Keratinocyte (primary cell): ENCODE data around the gene TARS2. TPM values are rescaled to one million over a fixed set of nuclear protein-coding genes. Genes with fewer than 3 reads are reported as not detected.

Experiments
- DNase-seq: peaks from one replicate; pipeline ENCODE4 v3.0.0-alpha.2; 2011; ENCODE audit warnings: low read depth, missing footprints, low spot score
- FAIRE-seq: peaks from 2 replicates; lab custom pipeline; 2011; peaks lifted over from hg19 to GRCh38; lab: Jason Lieb, UNC
- H2AFZ ChIP-seq: 2 replicates; pipeline ENCODE4 v1.6.0; 2012; ENCODE audit warnings: low read length, control low read depth, inconsistent platforms; ENCODE audit not compliant: control insufficient read depth
- H3K27ac ChIP-seq: 2 replicates; pipeline ENCODE4 v1.5.1; 2011; ENCODE audit warnings: low read length; ENCODE audit not compliant: control insufficient read depth, insufficient read depth
- H3K27me3 ChIP-seq: 3 replicates; pipeline ENCODE4 v1.6.0; 2011; ENCODE audit warnings: low read length; ENCODE audit not compliant: control insufficient read depth, insufficient read depth; ENCODE audit errors: extremely low read depth
- H3K36me3 ChIP-seq, 2 experiments: 2 replicates in 1 of 2; 3 replicates in 1 of 2; pipeline ENCODE4 v1.5.1; 2011; ENCODE audit warnings: low read length in 2 of 2, mild to moderate bottlenecking in 1 of 2; ENCODE audit not compliant: control insufficient read depth in 2 of 2, insufficient read depth in 2 of 2; ENCODE audit errors: extremely low read depth in 1 of 2
- H3K4me1 ChIP-seq: 3 replicates; pipeline ENCODE4 v1.5.1; 2011; ENCODE audit warnings: low read length; ENCODE audit not compliant: control insufficient read depth, insufficient read depth; ENCODE audit errors: extremely low read depth
- H3K4me2 ChIP-seq: 3 replicates; pipeline ENCODE4 v1.6.0; 2011; ENCODE audit warnings: low read depth, low read length; ENCODE audit not compliant: control insufficient read depth, insufficient read depth; ENCODE audit errors: extremely low read depth
- H3K4me3 ChIP-seq, 3 experiments: fragments of 200-600 bp in 1 of 3; sonication (generic) in 1 of 3; 2 replicates in 2 of 3; 3 replicates in 1 of 3; pipeline ENCODE4 v1.5.1; 2011 to 2016; ENCODE audit warnings: low read length in 3 of 3, mild to moderate bottlenecking in 3 of 3, control low read depth in 2 of 3, inconsistent platforms in 1 of 3, low read depth in 1 of 3, mixed read lengths in 1 of 3, mixed run types in 1 of 3, moderate library complexity in 1 of 3; ENCODE audit not compliant: control insufficient read depth in 2 of 3, insufficient read depth in 2 of 3; ENCODE audit errors: extremely low read depth in 1 of 3
- H3K79me2 ChIP-seq: 2 replicates; pipeline ENCODE4 v1.6.0; 2012; ENCODE audit warnings: low read length; ENCODE audit not compliant: control insufficient read depth, insufficient read depth
- H3K9ac ChIP-seq: 3 replicates; pipeline ENCODE4 v1.6.0; 2011; ENCODE audit warnings: low read length; ENCODE audit not compliant: control insufficient read depth, insufficient read depth; ENCODE audit errors: extremely low read depth
- H3K9me1 ChIP-seq: 3 replicates; pipeline ENCODE4 v1.6.0; 2011; ENCODE audit warnings: low read length; ENCODE audit not compliant: control insufficient read depth, insufficient read depth; ENCODE audit errors: extremely low read depth
- H3K9me3 ChIP-seq: 2 replicates; pipeline ENCODE4 v1.5.1; 2012; ENCODE audit warnings: low read depth, low read length; ENCODE audit not compliant: control insufficient read depth
- H4K20me1 ChIP-seq: 3 replicates; pipeline ENCODE4 v1.6.0; 2011; ENCODE audit warnings: low read length; ENCODE audit not compliant: control insufficient read depth, insufficient read depth; ENCODE audit errors: extremely low read depth
- EZH2 ChIP-seq: IDR thresholded peaks from one replicate; pipeline ENCODE4 v1.6.1; 2012; ENCODE audit warnings: inconsistent platforms, mild to moderate bottlenecking, low read length, moderate library complexity
- dilution Hi-C: fragments of 300-500 bp; cut with MboI; formaldehyde crosslinking; loops from one replicate; pipeline ENCODE4 v1.7.0; 2020; ENCODE audit warnings: low sequenced_read_pairs; ENCODE audit not compliant: extremely low pct_ligation_motif_present
- polyA plus RNA-seq, 5 experiments: library from polyadenylated mRNA; depleted of rRNA in 3 of 5; stranded (reverse) in 3 of 5; stranded (forward) in 1 of 5; unstranded in 1 of 5; fragments of >200 nt; gene quantifications; 1 replicate in 1 of 5; 2 replicates in 3 of 5; 3 replicates in 1 of 5; pipeline versions ENCODE4 v1.2.1 to v1.2.3, GENCODE V29; 2011 to 2012; ENCODE audit warnings: missing spikeins in 2 of 5, low read depth in 1 of 5, low replicate concordance in 1 of 5
- TF ChIP-seq, protein P1 (sequence below), 3 experiments: IDR thresholded peaks in 1 of 3; conservative IDR thresholded peaks in 1 of 3; optimal IDR thresholded peaks in 1 of 3; 2 replicates in 2 of 3; 3 replicates in 1 of 3; pipeline versions ENCODE3 to v1.5.1; 2011; ENCODE audit warnings: low read length in 3 of 3, mild to moderate bottlenecking in 3 of 3, moderate library complexity in 2 of 3, control low read depth in 1 of 3, inconsistent platforms in 1 of 3; ENCODE audit not compliant: insufficient read depth in 2 of 3; ENCODE audit errors: extremely low read depth in 1 of 3

The TARS2 gene
- polyA plus RNA-seq, 1 donor (not counting 4 experiments of a cell fraction or from before 2014, with no cell fraction given): 28.4 TPM

GRCh38 chr1:150479927-150480352 lies 7.3 kb upstream of the TARS2 start:
- no peak for DNase-seq
- H3K27ac ChIP-seq: no peak overlapping the region
- dilution Hi-C loops: no loop called here
- no peaks in the 10 kb centered on the region for H3K9me1 ChIP-seq
- H3K4me2 ChIP-seq: no peak overlapping the region
- no peaks in the 10 kb centered on the region for H3K79me2 ChIP-seq
- no peak overlapping the region for H3K4me3 ChIP-seq
- H3K27me3 ChIP-seq: no peaks in the 10 kb centered on the region
- H3K4me1 ChIP-seq: peaks cover 35% of the 10 kb centered on the region
- H3K9me3 ChIP-seq: no peaks in the 10 kb centered on the region
- no peak for FAIRE-seq
- TF ChIP-seq, protein P1, sequence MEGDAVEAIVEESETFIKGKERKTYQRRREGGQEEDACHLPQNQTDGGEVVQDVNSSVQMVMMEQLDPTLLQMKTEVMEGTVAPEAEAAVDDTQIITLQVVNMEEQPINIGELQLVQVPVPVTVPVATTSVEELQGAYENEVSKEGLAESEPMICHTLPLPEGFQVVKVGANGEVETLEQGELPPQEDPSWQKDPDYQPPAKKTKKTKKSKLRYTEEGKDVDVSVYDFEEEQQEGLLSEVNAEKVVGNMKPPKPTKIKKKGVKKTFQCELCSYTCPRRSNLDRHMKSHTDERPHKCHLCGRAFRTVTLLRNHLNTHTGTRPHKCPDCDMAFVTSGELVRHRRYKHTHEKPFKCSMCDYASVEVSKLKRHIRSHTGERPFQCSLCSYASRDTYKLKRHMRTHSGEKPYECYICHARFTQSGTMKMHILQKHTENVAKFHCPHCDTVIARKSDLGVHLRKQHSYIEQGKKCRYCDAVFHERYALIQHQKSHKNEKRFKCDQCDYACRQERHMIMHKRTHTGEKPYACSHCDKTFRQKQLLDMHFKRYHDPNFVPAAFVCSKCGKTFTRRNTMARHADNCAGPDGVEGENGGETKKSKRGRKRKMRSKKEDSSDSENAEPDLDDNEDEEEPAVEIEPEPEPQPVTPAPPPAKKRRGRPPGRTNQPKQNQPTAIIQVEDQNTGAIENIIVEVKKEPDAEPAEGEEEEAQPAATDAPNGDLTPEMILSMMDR (optimal IDR thresholded peaks at IDR 0.05 in 1 of 3, IDR thresholded peaks at IDR 0.05 in 1 of 3, conservative IDR thresholded peaks at IDR 0.05 in 1 of 3; ENCODE audit: extremely low read depth in 1 of 3, insufficient read depth in 2 of 3, low read length in 3 of 3): no peak
- TF ChIP-seq EZH2: no peak
- H3K36me3 ChIP-seq: no peaks in the 10 kb centered on the region
- no peak overlapping the region for H3K9ac ChIP-seq
- H4K20me1 ChIP-seq: no peaks in the 10 kb centered on the region
- H2AFZ ChIP-seq: no peak overlapping the region

GRCh38 chr1:150484431-150484830 lies 2.8 kb upstream of the TARS2 start:
- no peak overlapping the region for H2AFZ ChIP-seq
- H4K20me1 ChIP-seq: no peaks in the 10 kb centered on the region
- H3K9ac ChIP-seq: no peak overlapping the region
- no peaks in the 10 kb centered on the region for H3K9me1 ChIP-seq
- peaks cover 20% of the 10 kb centered on the region for H3K4me1 ChIP-seq
- no peak overlapping the region for H3K4me3 ChIP-seq
- H3K79me2 ChIP-seq: peaks cover 13% of the 10 kb centered on the region
- H3K27ac ChIP-seq: peak overlapping the region; percentile 72
- H3K36me3 ChIP-seq: peaks cover 6 to 9% of the 10 kb centered on the region in 2 experiments
- DNase-seq: peak; percentile 53
- H3K4me2 ChIP-seq: peak overlapping the region; percentile 66
- no peaks in the 10 kb centered on the region for H3K9me3 ChIP-seq
- TF ChIP-seq, protein P1 (optimal IDR thresholded peaks at IDR 0.05 in 1 of 3, IDR thresholded peaks at IDR 0.05 in 1 of 3, conservative IDR thresholded peaks at IDR 0.05 in 1 of 3; ENCODE audit: extremely low read depth in 1 of 3, insufficient read depth in 2 of 3, low read length in 3 of 3): no peak
- dilution Hi-C loops: no loop called here
- no peaks in the 10 kb centered on the region for H3K27me3 ChIP-seq
- FAIRE-seq: no peak
